D721Med (cell line): Measurements from ENCODE around the gene CHST5.

ENCODE experiments used
- DNase-seq: peaks from one replicate; pipeline ENCODE4 v3.0.0; 2011; ENCODE audit warnings: low spot score; ENCODE audit not compliant: insufficient read length
- FAIRE-seq: peaks from 2 replicates; lab custom pipeline; 2011; peaks lifted over from hg19 to GRCh38; lab: Jason Lieb, UNC
- CTCF ChIP-seq: IDR thresholded peaks from 2 replicates; pipeline ENCODE4 v1.5.1; 2012; ENCODE audit warnings: mild to moderate bottlenecking, control low read depth; ENCODE audit not compliant: insufficient read depth; ENCODE audit errors: missing control alignments

Gene CHST5

GRCh38 chr16:75535901-75536300 is at the start of gene CHST5:
CHST5 (minus strand) TSS chr16:75536108; CDS start chr16:75530384, 5,724 bp downstream.
- TF ChIP-seq CTCF, result no peak
- no peak for FAIRE-seq
- DNase-seq, result no peak

GRCh38 chr16:75584108-75584507 is 48.2 kb upstream of the CHST5 start:
- DNase-seq (no peak), FAIRE-seq (no peak)
- TF ChIP-seq CTCF, result no peak

- no peak for TF ChIP-seq CTCF
- FAIRE-seq, result no peak
- no peak for DNase-seq
Measured at GRCh38 chr16:75579281-75579834, 43.5 kb upstream of the CHST5 start.

GRCh38 chr16:75578725-75579124 is 42.8 kb upstream of the CHST5 start:
- no peak for FAIRE-seq
- DNase-seq, result no peak
- TF ChIP-seq CTCF, result no peak

GRCh38 chr16:75578212-75578611 is 42.3 kb upstream of the CHST5 start:
- DNase-seq (no peak), FAIRE-seq (no peak)
- no peak for TF ChIP-seq CTCF

- no peak for TF ChIP-seq CTCF
- FAIRE-seq (no peak), DNase-seq (no peak)
Measured at GRCh38 chr16:75576384-75576811, 40.5 kb upstream of the CHST5 start.

GRCh38 chr16:75575958-75576357 is 40.0 kb upstream of the CHST5 start:
- TF ChIP-seq CTCF, result no peak
- DNase-seq, result no peak
- no peak for FAIRE-seq
